Globus pallidus (tissue), 1 donor: ENCODE measurements around the gene ALG10B.

Experiments used
- DNase-seq: peaks from one replicate; pipeline ENCODE4 v3.0.0-alpha.2; 2015; ENCODE audit warnings: low spot score

The ALG10B gene

GRCh38 chr12:38374751-38375150 is 58.2 kb downstream of the ALG10B start:
- DNase-seq = no peak
